ENCODE data around the gene OLFML2B.
"Not testable (repeated sequence)": the region's sequence is repeated elsewhere in the genome, so short reads cannot be mapped to it uniquely, and the experiment has no call there.

The OLFML2B gene

GRCh38 chr1:162033428-162033827, 9.8 kb upstream of the OLFML2B start:
- peak; percentile 67 for DNase-seq

GRCh38 chr1:162030759-162031280, 7.2 kb upstream of the OLFML2B start:
- DNase-seq: no peak

- peak; percentile 88 for DNase-seq
Observed at GRCh38 chr1:162029157-162029556, 5.5 kb upstream of the OLFML2B start.

GRCh38 chr1:162028726-162029125, 5.1 kb upstream of the OLFML2B start:
- no peak for DNase-seq

- no peak for DNase-seq
Observed at GRCh38 chr1:162026881-162027280, 3.2 kb upstream of the OLFML2B start.

GRCh38 chr1:162025541-162025940, 1.9 kb upstream of the OLFML2B start:
- DNase-seq: no peak

GRCh38 chr1:162023181-162023546, 505 bp downstream of the OLFML2B start:
- DNase-seq: no peak

GRCh38 chr1:162022626-162023025, 1.0 kb downstream of the OLFML2B start:
- no peak for DNase-seq

GRCh38 chr1:162021124-162021523, 2.5 kb downstream of the OLFML2B start:
- no peak for DNase-seq

GRCh38 chr1:162020150-162020549, 3.5 kb downstream of the OLFML2B start:
- DNase-seq: no peak

- DNase-seq: peak; percentile 57
Observed at GRCh38 chr1:162019446-162019845, 4.2 kb downstream of the OLFML2B start.

- DNase-seq: peak; percentile 96
Observed at GRCh38 chr1:162019006-162019405, 4.7 kb downstream of the OLFML2B start.

- no peak for DNase-seq
Observed at GRCh38 chr1:162018418-162018817, 5.3 kb downstream of the OLFML2B start.

- not testable (repeated sequence) for DNase-seq
Observed at GRCh38 chr1:162017791-162018190, 5.9 kb downstream of the OLFML2B start.

GRCh38 chr1:162016631-162017030, 7.0 kb downstream of the OLFML2B start:
- DNase-seq: no peak

GRCh38 chr1:162015196-162015595, 8.5 kb downstream of the OLFML2B start:
- no peak for DNase-seq

- no peak for DNase-seq
Observed at GRCh38 chr1:162014202-162014601, 9.5 kb downstream of the OLFML2B start.

GRCh38 chr1:162013289-162013688, 10.4 kb downstream of the OLFML2B start:
- no peak for DNase-seq

- no peak for DNase-seq
Observed at GRCh38 chr1:162011337-162012012, 12.2 kb downstream of the OLFML2B start.

- no peak for DNase-seq
Observed at GRCh38 chr1:162010175-162010506, 13.5 kb downstream of the OLFML2B start.

- peak; percentile 61 for DNase-seq
Observed at GRCh38 chr1:162009501-162010174, 14.0 kb downstream of the OLFML2B start.

- DNase-seq: peak; percentile 80
Observed at GRCh38 chr1:162008799-162009198, 14.9 kb downstream of the OLFML2B start.

GRCh38 chr1:162007466-162007865, 16.2 kb downstream of the OLFML2B start:
- DNase-seq: peak; percentile 12

- peak; percentile 10 for DNase-seq
Observed at GRCh38 chr1:162006081-162006480, 17.6 kb downstream of the OLFML2B start.
